GM11168 (cell line): Measurements from ENCODE around the gene NECAB2.

Experiments
- in situ Hi-C: fragments of 300-500 bp; cut with MboI; formaldehyde crosslinking; loops from one replicate; pipeline ENCODE4 v1.12.0; 2022; ENCODE audit warnings: low sequenced_read_pairs; ENCODE audit not compliant: unreplicated experiment

Gene NECAB2

GRCh38 chr16:84004442-84004841 is 36.4 kb downstream of the NECAB2 start:
- in situ Hi-C loops, result no loop called here

- in situ Hi-C loops, result no loop called here
These were observed 37.3 kb downstream of the NECAB2 start for GRCh38 chr16:84005391-84005790.

- in situ Hi-C loops, result no loop called here
These were observed 39.5 kb downstream of the NECAB2 start for GRCh38 chr16:84007520-84007919.

- in situ Hi-C loops, result no loop called here
These were observed 39.9 kb downstream of the NECAB2 start for GRCh38 chr16:84007965-84008364.

- in situ Hi-C loops, result no loop called here
These were observed 41.2 kb downstream of the NECAB2 start for GRCh38 chr16:84009282-84009681.

GRCh38 chr16:84013787-84014569 is 45.9 kb downstream of the NECAB2 start:
- in situ Hi-C loops, result no loop called here

GRCh38 chr16:84014570-84015327 is 46.7 kb downstream of the NECAB2 start:
- in situ Hi-C loops, result no loop called here

- in situ Hi-C loops, result no loop called here
These were observed 47.4 kb downstream of the NECAB2 start for GRCh38 chr16:84015399-84015798.

GRCh38 chr16:84016477-84016876 is 48.4 kb downstream of the NECAB2 start:
- in situ Hi-C loops, result no loop called here

GRCh38 chr16:84018710-84019109 is 50.7 kb downstream of the NECAB2 start:
- in situ Hi-C loops, result no loop called here

GRCh38 chr16:84020353-84020752 is 52.3 kb downstream of the NECAB2 start:
- in situ Hi-C loops, result no loop called here

GRCh38 chr16:84021488-84021887 is 53.4 kb downstream of the NECAB2 start:
- in situ Hi-C loops, result no loop called here

GRCh38 chr16:84022644-84023043 is 54.6 kb downstream of the NECAB2 start:
- in situ Hi-C loops, result no loop called here

GRCh38 chr16:84024854-84025253 is 56.8 kb downstream of the NECAB2 start:
- in situ Hi-C loops, result no loop called here

GRCh38 chr16:84026606-84027005 is 58.6 kb downstream of the NECAB2 start:
- in situ Hi-C loops, result no loop called here

- in situ Hi-C loops, result no loop called here
These were observed 59.6 kb downstream of the NECAB2 start for GRCh38 chr16:84027625-84028024.

GRCh38 chr16:84029297-84030047 is 61.4 kb downstream of the NECAB2 start:
- in situ Hi-C loops, result no loop called here

- in situ Hi-C loops, result no loop called here
These were observed 63.5 kb downstream of the NECAB2 start for GRCh38 chr16:84031556-84031955.

GRCh38 chr16:84032458-84033178 is 64.6 kb downstream of the NECAB2 start:
- in situ Hi-C loops, result no loop called here
